Activated CD4-positive, alpha-beta T cell treated with anti-CD3 and anti-CD28 coated beads, Interleukin-2, amount 10 ng/mL, durations not matched to agents 7 days and 5 days (primary cell): ENCODE data around the gene UCHL5. TPM values are rescaled to one million over a fixed set of nuclear protein-coding genes. Genes with fewer than 3 reads are reported as not detected.
"Not testable (repeated sequence)": the region's sequence is repeated elsewhere in the genome, so short reads cannot be mapped to it uniquely, and the experiment has no call there.

Experiments
- CTCF ChIA-PET: fragments of 350-600 bp; sonication (Branson Sonifier 250); formaldehyde crosslinking; loops from one replicate; lab custom pipeline; 2021; ENCODE audit warnings: antibody characterized with exemption; lab: Charles Lee
- POLR2A ChIA-PET: fragments of 350-600 bp; sonication (Branson Sonifier 250); formaldehyde crosslinking; loops from one replicate; lab custom pipeline; 2021; ENCODE audit warnings: antibody characterized with exemption; lab: Charles Lee
- DNase-seq: peaks from one replicate; pipeline ENCODE4 v3.0.0-alpha.2; 2020
- H3K27ac Mint-ChIP-seq: one replicate; pipeline ENCODE4 v1.8.0; 2021; ENCODE audit warnings: mild to moderate bottlenecking, moderate library complexity, mixed read lengths
- H3K27me3 Mint-ChIP-seq: one replicate; pipeline ENCODE4 v1.8.0; 2021; ENCODE audit warnings: mixed read lengths
- H3K36me3 Mint-ChIP-seq: one replicate; pipeline ENCODE4 v1.8.0; 2021; ENCODE audit warnings: low read depth, mixed read lengths
- H3K4me1 Mint-ChIP-seq: one replicate; pipeline ENCODE4 v1.8.0; 2021; ENCODE audit warnings: mixed read lengths
- H3K4me3 Mint-ChIP-seq: one replicate; pipeline ENCODE4 v1.8.0; 2021; ENCODE audit warnings: mild to moderate bottlenecking, moderate library complexity, mixed read lengths
- H3K9me3 Mint-ChIP-seq: one replicate; pipeline ENCODE4 v1.8.0; 2021; ENCODE audit warnings: mixed read lengths
- total RNA-seq, 2 experiments: library from RNA; stranded (reverse); gene quantifications; one replicate each; pipeline ENCODE4 v1.2.3, GENCODE V29; 2021

UCHL5 gene
- total RNA-seq, 2 experiments from 2014 or later: 47.7 to 58.9 TPM

DNA sequence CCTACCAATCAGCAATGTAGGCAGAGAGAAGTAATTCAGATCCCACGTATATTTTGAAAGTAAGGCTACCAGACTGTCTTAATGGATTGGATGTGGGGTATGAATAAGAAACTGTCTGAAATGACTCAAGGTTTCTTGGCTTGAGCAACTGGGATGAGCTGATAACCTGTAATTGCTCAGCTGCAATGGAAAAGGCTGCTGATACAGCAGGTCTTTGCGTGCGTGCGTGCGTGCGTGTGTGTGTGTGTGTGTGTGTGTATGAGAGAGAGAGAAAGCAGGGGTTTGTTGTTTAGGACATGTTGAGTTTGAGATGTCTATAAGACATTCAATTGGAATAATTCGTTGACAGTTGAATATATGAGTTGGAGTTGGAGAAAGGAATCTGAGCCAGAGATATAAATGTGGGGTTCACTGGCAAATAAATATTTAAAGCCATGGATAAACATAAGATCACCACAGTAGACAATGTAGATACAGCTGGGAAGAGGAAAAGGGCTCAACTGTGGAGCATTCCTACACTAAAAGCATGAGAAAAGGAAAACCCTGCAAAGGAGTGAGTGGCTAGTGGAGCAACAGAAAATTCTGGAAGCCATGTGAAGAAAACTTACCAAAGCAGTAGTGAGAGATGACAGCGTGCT is 72.9 kb downstream of the UCHL5 start:
- CTCF ChIA-PET: no interaction called here
- no peak overlapping the region for H3K27ac Mint-ChIP-seq

GRCh38 chr1:192984080-192984479 is 75.1 kb downstream of the UCHL5 start:
- Mint-ChIP-seq H3K9me3 (no peaks in the 10 kb centered on the region), H3K36me3 (peaks cover 7% of the 10 kb centered on the region), H3K27ac (no peak overlapping the region), H3K4me1 (peaks cover 19% of the 10 kb centered on the region), H3K4me3 (no peak overlapping the region), H3K27me3 (no peaks in the 10 kb centered on the region)
- POLR2A ChIA-PET: no interaction called here
- CTCF ChIA-PET: interaction anchor here (0.5 kb wide), 1 partner anchor 1955 kb away, joined by 5 read pairs; no protein-coding TSS in a partner anchor
- no peak for DNase-seq

More for the DNA sequence above, 72.9 kb downstream of the UCHL5 start:
- no peaks in the 10 kb centered on the region for H3K27me3 Mint-ChIP-seq
- no peaks in the 10 kb centered on the region for H3K9me3 Mint-ChIP-seq
- no peak for DNase-seq
- peaks cover 19% of the 10 kb centered on the region for H3K4me1 Mint-ChIP-seq
- no peak overlapping the region for H3K4me3 Mint-ChIP-seq
- peaks cover 7% of the 10 kb centered on the region for H3K36me3 Mint-ChIP-seq
- POLR2A ChIA-PET: no interaction called here

DNA sequence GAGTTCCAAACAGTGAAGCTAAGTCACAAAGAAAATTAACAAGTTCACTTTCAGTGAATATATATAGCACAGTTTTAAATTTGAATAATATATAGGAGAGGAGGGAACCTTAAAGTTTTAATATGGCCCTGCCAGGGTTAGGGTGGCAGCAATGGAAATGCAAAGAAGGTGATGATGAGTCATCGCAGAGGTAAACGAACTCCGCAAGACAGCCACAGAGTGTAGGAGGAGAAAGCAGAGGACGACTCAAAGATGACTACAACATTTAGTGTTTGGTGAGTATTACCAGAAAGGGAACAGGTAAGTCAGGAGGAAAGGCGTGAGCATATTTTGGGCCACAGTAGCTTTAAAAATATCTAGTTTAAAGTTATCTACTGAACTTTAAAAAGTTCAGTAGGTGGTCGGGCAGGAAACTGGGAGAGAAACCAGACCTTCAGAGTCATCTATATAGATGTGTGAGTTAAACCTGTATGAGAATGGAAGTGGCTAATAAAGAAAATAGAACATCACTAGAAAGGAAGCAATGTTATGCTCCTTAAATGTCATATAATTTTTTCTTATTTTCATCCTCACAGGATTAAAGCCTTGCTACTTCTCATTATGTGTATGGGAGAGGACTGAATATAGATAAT is 75.7 kb downstream of the UCHL5 start:
- H3K9me3 Mint-ChIP-seq: no peaks in the 10 kb centered on the region
- peaks cover 7% of the 10 kb centered on the region for H3K36me3 Mint-ChIP-seq
- H3K27ac Mint-ChIP-seq: no peak overlapping the region
- ChIA-PET POLR2A (no interaction called here), CTCF (interaction anchor here (0.5 kb wide), 1 partner anchor 1954 kb away, joined by 5 read pairs; no protein-coding TSS in a partner anchor)
- no peak for DNase-seq
- H3K4me3 Mint-ChIP-seq: no peak overlapping the region
- H3K4me1 Mint-ChIP-seq: peaks cover 19% of the 10 kb centered on the region
- no peaks in the 10 kb centered on the region for H3K27me3 Mint-ChIP-seq

DNA sequence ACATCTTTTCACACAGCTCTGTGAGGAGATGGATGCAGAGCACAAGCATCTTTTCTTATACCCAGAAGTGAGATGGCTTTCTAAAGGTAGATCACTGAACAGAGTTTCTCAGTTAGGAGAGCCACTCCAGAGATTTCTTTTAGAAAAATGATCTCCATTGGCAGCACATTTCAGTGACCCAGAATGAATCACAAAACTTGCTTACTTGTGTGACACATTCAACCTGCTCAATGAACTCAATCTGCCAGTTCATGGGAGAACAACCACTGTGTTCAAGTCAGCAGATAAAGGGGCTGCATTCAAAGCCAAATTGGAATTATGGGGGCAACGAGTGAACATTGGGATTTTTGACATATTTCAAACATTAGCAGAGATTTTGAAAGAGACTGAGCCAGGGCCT is 78.3 kb downstream of the UCHL5 start:
- no peak overlapping the region for H3K4me3 Mint-ChIP-seq
- CTCF ChIA-PET: interaction anchor here (0.5 kb wide), 1 partner anchor 43 kb away, joined by 3 read pairs; no protein-coding TSS in a partner anchor
- H3K27me3 Mint-ChIP-seq: no peaks in the 10 kb centered on the region

DNA sequence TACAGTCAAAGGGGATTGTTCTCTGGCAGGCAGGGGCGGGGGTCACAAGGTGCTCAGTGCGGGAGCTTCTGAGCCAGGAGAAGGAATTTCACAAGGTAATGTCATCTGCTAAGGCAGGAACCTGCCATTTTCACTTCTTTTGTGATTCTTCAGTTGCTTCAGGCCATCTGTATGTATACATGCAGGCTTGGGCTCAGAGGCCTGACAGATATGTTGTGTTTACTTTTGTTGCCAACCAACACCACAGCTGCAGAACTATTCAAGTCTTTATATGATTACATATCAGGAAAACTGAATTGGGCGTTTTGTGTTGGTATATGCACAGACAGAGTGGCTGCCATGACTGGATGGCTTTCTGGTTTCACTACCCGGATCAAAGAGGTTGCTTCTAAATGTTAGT is 78.8 kb downstream of the UCHL5 start:
- DNase-seq, POLR2A ChIA-PET, H3K9me3 Mint-ChIP-seq, H3K36me3 Mint-ChIP-seq, H3K4me3 Mint-ChIP-seq, H3K27ac Mint-ChIP-seq, H3K27me3 Mint-ChIP-seq: not testable (repeated sequence)
- peaks cover 17% of the 10 kb centered on the region for H3K4me1 Mint-ChIP-seq
- CTCF ChIA-PET: interaction anchor here (0.5 kb wide), 1 partner anchor 42 kb away, joined by 3 read pairs; no protein-coding TSS in a partner anchor

More for the DNA sequence above, 78.3 kb downstream of the UCHL5 start:
- peaks cover 17% of the 10 kb centered on the region for H3K4me1 Mint-ChIP-seq
- H3K36me3 Mint-ChIP-seq: peaks cover 2% of the 10 kb centered on the region
- DNase-seq: no peak
- POLR2A ChIA-PET: no interaction called here
- no peak overlapping the region for H3K27ac Mint-ChIP-seq
- H3K9me3 Mint-ChIP-seq: no peaks in the 10 kb centered on the region

DNA sequence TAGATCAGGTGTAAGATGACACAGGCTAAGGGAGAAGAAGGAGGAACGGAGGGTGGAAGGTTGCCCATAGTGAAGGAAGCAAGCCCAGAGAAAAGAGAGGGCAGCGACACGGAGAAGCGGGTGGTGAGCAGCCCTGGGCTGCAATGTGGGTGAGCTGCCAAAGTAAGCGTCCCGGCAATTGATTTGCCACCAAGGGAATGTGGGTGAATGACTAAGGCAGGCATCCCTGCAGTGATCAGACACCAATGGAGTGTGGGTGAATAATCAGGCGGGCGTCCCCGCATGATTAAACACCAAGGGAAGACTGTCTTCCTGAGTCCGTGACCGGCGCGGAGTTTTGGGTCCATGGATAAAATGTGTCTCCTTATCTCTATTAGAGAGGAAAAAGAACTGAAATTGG is 79.6 kb downstream of the UCHL5 start:
- ChIA-PET POLR2A (no interaction called here), CTCF (interaction anchor here (0.9 kb wide), 1 partner anchor 159 kb away, joined by 4 read pairs; no protein-coding TSS in a partner anchor)
- Mint-ChIP-seq H3K27me3 (no peaks in the 10 kb centered on the region), H3K4me3 (no peak overlapping the region), H3K4me1 (peaks cover 14% of the 10 kb centered on the region), H3K27ac (no peak overlapping the region), H3K36me3 (no peaks in the 10 kb centered on the region), H3K9me3 (no peaks in the 10 kb centered on the region)
- DNase-seq: no peak

DNA sequence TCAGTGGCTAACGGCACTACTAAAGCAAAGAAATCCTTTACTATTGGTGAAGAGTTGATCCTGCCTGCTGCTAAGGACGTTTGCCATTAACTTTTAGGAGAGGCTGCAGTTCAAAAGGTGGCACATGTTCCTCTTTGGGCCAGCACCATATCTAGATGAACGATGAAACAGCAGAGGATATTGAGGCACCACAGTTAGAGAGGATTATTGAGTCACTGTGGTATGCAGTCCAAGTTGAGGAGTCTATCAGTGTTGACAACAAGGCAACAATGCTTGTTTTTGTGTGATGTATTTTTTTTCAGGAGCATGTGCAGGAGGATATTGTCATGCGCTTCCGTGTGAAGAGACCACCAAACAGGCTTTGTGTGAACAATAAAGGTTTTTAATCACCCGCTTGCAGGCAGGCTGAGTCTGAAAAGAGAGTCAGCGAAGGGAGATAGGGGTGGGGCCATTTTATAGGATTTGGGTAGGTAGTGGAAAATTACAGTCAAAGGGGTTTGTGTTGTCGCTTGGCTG is 80.9 kb downstream of the UCHL5 start:
- DNase-seq: no peak
- Mint-ChIP-seq H3K4me3 (no peak overlapping the region), H3K9me3 (no peaks in the 10 kb centered on the region), H3K4me1 (peaks cover 1% of the 10 kb centered on the region), H3K36me3 (no peaks in the 10 kb centered on the region), H3K27me3 (no peaks in the 10 kb centered on the region), H3K27ac (no peak overlapping the region)
- POLR2A ChIA-PET: no interaction called here
- CTCF ChIA-PET: no interaction called here

- no peaks in the 10 kb centered on the region for H3K9me3 Mint-ChIP-seq
- H3K27me3 Mint-ChIP-seq: no peaks in the 10 kb centered on the region
- H3K4me1 Mint-ChIP-seq: no peaks in the 10 kb centered on the region
- H3K36me3 Mint-ChIP-seq: no peaks in the 10 kb centered on the region
- ChIA-PET CTCF (interaction anchor here (1.3 kb wide), 1 partner anchor 22 kb away, joined by 3 read pairs; no protein-coding TSS in a partner anchor), POLR2A (no interaction called here)
- DNase-seq: no peak
- no peak overlapping the region for H3K27ac Mint-ChIP-seq
- no peak overlapping the region for H3K4me3 Mint-ChIP-seq
Measured at GRCh38 chr1:192977089-192977706, 82.0 kb downstream of the UCHL5 start.

- Mint-ChIP-seq H3K27ac (no peak overlapping the region), H3K4me1 (no peaks in the 10 kb centered on the region), H3K4me3 (no peak overlapping the region), H3K36me3 (no peaks in the 10 kb centered on the region), H3K9me3 (no peaks in the 10 kb centered on the region), H3K27me3 (no peaks in the 10 kb centered on the region)
- ChIA-PET CTCF (interaction anchor here (1.3 kb wide), 1 partner anchor 22 kb away, joined by 3 read pairs; no protein-coding TSS in a partner anchor), POLR2A (no interaction called here)
- no peak for DNase-seq
Measured at GRCh38 chr1:192976576-192976975, 82.6 kb downstream of the UCHL5 start.

- H3K27ac Mint-ChIP-seq: no peak overlapping the region
- no peaks in the 10 kb centered on the region for H3K27me3 Mint-ChIP-seq
- H3K4me3 Mint-ChIP-seq: no peak overlapping the region
- no peak for DNase-seq
- ChIA-PET CTCF (no interaction called here), POLR2A (no interaction called here)
- no peaks in the 10 kb centered on the region for H3K36me3 Mint-ChIP-seq
- H3K9me3 Mint-ChIP-seq: no peaks in the 10 kb centered on the region
- no peaks in the 10 kb centered on the region for H3K4me1 Mint-ChIP-seq
Measured at GRCh38 chr1:192974701-192975100, 84.5 kb downstream of the UCHL5 start.

DNA sequence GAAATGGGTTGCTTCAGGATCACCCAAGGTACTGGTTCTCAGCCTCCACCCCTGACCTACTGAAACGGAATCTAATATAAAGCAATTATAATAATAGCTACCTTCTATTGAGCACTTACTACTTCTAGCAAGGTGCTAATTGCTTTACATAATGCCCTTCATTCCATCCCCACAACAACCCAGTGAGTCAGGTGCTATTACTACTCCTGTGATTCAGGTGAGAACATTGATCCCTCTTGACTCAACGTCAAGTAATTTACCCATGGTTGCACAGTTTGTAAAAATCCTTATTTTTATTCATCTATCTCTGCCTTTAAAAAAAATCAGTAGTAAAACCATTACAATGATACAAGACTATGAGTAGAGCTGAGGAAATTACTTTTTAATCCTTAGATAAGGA is 85.2 kb downstream of the UCHL5 start:
- no peaks in the 10 kb centered on the region for H3K36me3 Mint-ChIP-seq
- CTCF ChIA-PET: no interaction called here
- H3K27ac Mint-ChIP-seq: no peak overlapping the region
- DNase-seq: no peak
- no peaks in the 10 kb centered on the region for H3K9me3 Mint-ChIP-seq
- H3K27me3 Mint-ChIP-seq: no peaks in the 10 kb centered on the region
- POLR2A ChIA-PET: no interaction called here
- no peaks in the 10 kb centered on the region for H3K4me1 Mint-ChIP-seq
- no peak overlapping the region for H3K4me3 Mint-ChIP-seq

DNA sequence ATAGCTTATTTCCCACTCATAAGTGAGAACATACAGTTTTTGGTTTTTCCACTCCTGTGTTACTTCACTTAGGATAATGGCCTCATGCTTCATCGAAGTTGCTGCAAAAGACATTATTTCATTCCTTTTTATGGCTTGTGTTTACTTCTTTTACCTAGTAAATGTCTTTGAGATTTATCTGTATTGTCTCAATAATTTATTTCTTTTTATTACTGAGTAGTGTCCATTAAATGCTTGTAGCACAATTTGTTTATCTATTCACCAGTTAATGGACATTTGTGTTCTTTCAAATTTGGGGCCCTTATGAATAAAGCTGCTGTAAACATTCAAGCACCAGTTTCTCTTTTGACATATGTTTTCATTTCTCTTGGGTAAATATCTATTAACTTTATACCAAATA is 86.0 kb downstream of the UCHL5 start:
- CTCF ChIA-PET: no interaction called here
- no peak for DNase-seq
- Mint-ChIP-seq H3K36me3 (no peaks in the 10 kb centered on the region), H3K27ac (no peak overlapping the region), H3K27me3 (no peaks in the 10 kb centered on the region), H3K9me3 (no peaks in the 10 kb centered on the region), H3K4me1 (no peaks in the 10 kb centered on the region), H3K4me3 (no peak overlapping the region)
- POLR2A ChIA-PET: no interaction called here

GRCh38 chr1:192969091-192969490 is 90.1 kb downstream of the UCHL5 start:
- CTCF ChIA-PET: interaction anchor here (0.6 kb wide), 1 partner anchor 31 kb away, joined by 3 read pairs; no protein-coding TSS in a partner anchor

More at GRCh38 chr1:192969091-192969490, 90.1 kb downstream of the UCHL5 start:
- H3K27ac Mint-ChIP-seq: no peak overlapping the region
- H3K4me1 Mint-ChIP-seq: no peaks in the 10 kb centered on the region
- no peaks in the 10 kb centered on the region for H3K9me3 Mint-ChIP-seq
- DNase-seq: no peak
- H3K4me3 Mint-ChIP-seq: no peak overlapping the region
- no peaks in the 10 kb centered on the region for H3K36me3 Mint-ChIP-seq
- POLR2A ChIA-PET: no interaction called here
- no peaks in the 10 kb centered on the region for H3K27me3 Mint-ChIP-seq
